ENCODE results near the gene MPST. TPM values are rescaled to one million over a fixed set of nuclear protein-coding genes. Genes with fewer than 3 reads are reported as not detected.

The MPST gene
- total RNA-seq, 1 experiment from 2014 or later, result 31.4 TPM

- DNase-seq (ENCODE audit: low read depth, low spot score) (no peak), ATAC-seq (no peak)
- no peaks in the 10 kb centered on the region for H3K36me3 ChIP-seq (ENCODE audit: control insufficient read depth, insufficient read depth, low read length)
- TF ChIP-seq SIN3A (IDR thresholded peaks at IDR 0.05; ENCODE audit: borderline replicate concordance, insufficient read depth, low read depth, low read length), result no peak
- TF ChIP-seq REST (IDR thresholded peaks at IDR 0.05; ENCODE audit: insufficient read depth in 1 of 2, low read depth in 2 of 2, low read length in 1 of 2), result no peak
- POLR2A ChIA-PET, result no interaction called here
- no peak overlapping the region for H3K4me3 ChIP-seq (ENCODE audit: low read depth in 2 of 2, low read length in 2 of 2)
- no peaks in the 10 kb centered on the region for H3K9me3 ChIP-seq (ENCODE audit: control insufficient read depth, insufficient read depth, low read depth, low read length)
- no TSS peak for BruUV-seq (replicated peaks)
- intact Hi-C loops (cut with micrococcal nuclease; ENCODE audit: unreplicated experiment), result no loop called here
- no peaks in the 10 kb centered on the region for H3K27me3 ChIP-seq (ENCODE audit: control insufficient read depth, insufficient read depth, low read length)
- CTCF ChIA-PET, result no interaction called here
- in situ Hi-C loops (cut with HindIII; ENCODE audit: low pct_unique_long_range_greater_than_20kb, low sequenced_read_pairs), result no loop called here
- no peaks in the 10 kb centered on the region for H3K4me1 ChIP-seq (ENCODE audit: control insufficient read depth, insufficient read depth, low read length)
- no peak overlapping the region for H3K27ac ChIP-seq (ENCODE audit: low read length)
Measured at GRCh38 chr22:37064553-37064952, 45.0 kb downstream of the MPST start.

- CTCF ChIA-PET, result no interaction called here
- no TSS peak for BruUV-seq (replicated peaks)
- TF ChIP-seq TCF7L2 (IDR thresholded peaks at IDR 0.05; ENCODE audit: low read depth, low read length), result no peak
- TF ChIP-seq CTCF (IDR thresholded peaks at IDR 0.05), result no peak
- TF ChIP-seq REST (IDR thresholded peaks at IDR 0.05; ENCODE audit: insufficient read depth in 1 of 2, low read depth in 2 of 2, low read length in 1 of 2), result no peak
- no peak for TF ChIP-seq POLR2AphosphoS5 (IDR thresholded peaks at IDR 0.05; ENCODE audit: low read depth, low read length)
- no peak for TF ChIP-seq SIN3A (IDR thresholded peaks at IDR 0.05; ENCODE audit: borderline replicate concordance, insufficient read depth, low read depth, low read length)
- in situ Hi-C loops (cut with HindIII; ENCODE audit: low pct_unique_long_range_greater_than_20kb, low sequenced_read_pairs), result no loop called here
- Histone ChIP-seq H3K4me3 (ENCODE audit: low read depth in 2 of 2, low read length in 2 of 2) (no peak overlapping the region), H3K36me3 (ENCODE audit: control insufficient read depth, insufficient read depth, low read length) (no peaks in the 10 kb centered on the region), H3K4me1 (ENCODE audit: control insufficient read depth, insufficient read depth, low read length) (no peaks in the 10 kb centered on the region), H3K9me3 (ENCODE audit: control insufficient read depth, insufficient read depth, low read depth, low read length) (no peaks in the 10 kb centered on the region), H3K27ac (ENCODE audit: low read length) (no peak overlapping the region), H3K27me3 (ENCODE audit: control insufficient read depth, insufficient read depth, low read length) (no peaks in the 10 kb centered on the region)
- ATAC-seq (no peak), DNase-seq (ENCODE audit: low read depth, low spot score) (no peak)
- POLR2A ChIA-PET, result no interaction called here
- intact Hi-C loops (cut with micrococcal nuclease; ENCODE audit: unreplicated experiment), result no loop called here
Measured at GRCh38 chr22:37065180-37065579, 45.6 kb downstream of the MPST start.

All from Panc1 (cell line).